Measurements from ENCODE around the gene DGKZ.

DGKZ gene

DNA sequence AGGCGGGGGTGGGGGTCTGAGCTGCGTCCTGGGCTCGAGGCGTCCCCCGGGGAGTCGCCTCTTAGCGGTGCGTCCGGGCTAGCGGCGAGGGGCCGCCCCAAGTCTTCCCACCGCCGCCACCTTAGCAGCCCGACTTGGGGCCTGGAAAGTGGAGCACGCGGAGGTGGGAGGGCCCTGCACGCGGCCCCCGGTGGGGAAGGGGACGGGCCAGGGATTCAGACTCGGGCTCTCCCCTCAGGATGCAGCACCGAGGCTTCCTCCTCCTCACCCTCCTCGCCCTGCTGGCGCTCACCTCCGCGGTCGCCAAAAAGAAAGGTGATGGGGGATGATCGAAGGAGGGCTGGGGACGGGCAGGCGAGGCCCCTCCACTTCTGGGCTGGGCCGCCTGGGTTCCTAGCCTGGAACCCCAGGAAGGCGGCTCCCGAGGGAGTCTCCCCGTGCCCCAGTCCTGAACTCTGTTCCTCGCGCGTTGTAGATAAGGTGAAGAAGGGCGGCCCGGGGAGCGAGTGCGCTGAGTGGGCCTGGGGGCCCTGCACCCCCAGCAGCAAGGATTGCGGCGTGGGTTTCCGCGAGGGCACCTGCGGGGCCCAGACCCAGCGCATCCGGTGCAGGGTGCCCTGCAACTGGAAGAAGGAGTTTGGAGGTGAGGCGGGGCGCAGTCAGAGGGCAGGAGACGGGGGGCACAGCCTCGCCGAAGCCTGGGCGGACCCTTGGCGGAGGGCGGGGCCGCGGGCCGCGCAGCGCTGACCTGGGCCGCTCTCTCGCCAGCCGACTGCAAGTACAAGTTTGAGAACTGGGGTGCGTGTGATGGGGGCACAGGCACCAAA lies 34.8 kb downstream of the DGKZ start:
- no peak for DNase-seq

DNA sequence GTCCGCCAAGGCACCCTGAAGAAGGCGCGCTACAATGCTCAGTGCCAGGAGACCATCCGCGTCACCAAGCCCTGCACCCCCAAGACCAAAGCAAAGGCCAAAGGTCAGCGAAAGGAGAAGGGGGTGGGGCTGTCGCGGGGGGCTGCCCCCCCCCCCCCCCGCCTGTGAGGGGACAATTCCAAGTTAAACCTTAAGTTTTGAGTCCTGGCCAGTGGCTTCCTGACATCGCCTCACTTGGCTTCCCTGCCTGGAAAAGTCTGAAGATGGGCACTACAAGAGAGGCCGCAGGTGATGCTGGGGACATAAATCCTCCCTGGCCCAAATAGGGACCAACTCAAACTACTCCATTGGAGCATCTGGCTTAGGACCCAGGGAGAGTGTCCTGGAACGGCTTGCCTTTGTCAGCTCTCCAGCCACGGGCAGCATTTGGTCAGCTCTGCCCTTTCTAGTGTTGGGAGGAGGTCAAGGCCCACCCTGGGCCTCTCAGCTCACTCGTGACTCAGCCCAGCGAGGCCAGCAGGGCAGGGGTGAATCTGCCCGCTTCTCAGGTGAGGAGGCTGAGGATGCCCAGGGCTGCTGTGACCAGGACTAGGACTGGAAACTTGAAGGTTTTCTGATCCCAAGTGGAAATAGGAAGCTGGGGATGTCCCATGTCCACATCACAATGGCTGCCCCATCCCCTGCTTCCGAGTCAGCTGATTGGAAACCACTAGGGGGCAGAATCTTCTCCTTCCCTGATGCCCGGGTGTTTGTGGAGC lies 35.6 kb downstream of the DGKZ start:
- no peak for DNase-seq

DNA sequence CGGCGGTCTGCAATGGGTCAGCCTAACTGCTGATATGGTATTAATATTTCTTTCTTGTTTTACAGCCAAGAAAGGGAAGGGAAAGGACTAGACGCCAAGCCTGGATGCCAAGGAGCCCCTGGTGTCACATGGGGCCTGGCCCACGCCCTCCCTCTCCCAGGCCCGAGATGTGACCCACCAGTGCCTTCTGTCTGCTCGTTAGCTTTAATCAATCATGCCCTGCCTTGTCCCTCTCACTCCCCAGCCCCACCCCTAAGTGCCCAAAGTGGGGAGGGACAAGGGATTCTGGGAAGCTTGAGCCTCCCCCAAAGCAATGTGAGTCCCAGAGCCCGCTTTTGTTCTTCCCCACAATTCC lies 36.1 kb downstream of the DGKZ start:
- DNase-seq, result no peak

- DNase-seq, result no peak
Observed at GRCh38 chr11:46383974-46384701, 36.9 kb downstream of the DGKZ start.

DNA sequence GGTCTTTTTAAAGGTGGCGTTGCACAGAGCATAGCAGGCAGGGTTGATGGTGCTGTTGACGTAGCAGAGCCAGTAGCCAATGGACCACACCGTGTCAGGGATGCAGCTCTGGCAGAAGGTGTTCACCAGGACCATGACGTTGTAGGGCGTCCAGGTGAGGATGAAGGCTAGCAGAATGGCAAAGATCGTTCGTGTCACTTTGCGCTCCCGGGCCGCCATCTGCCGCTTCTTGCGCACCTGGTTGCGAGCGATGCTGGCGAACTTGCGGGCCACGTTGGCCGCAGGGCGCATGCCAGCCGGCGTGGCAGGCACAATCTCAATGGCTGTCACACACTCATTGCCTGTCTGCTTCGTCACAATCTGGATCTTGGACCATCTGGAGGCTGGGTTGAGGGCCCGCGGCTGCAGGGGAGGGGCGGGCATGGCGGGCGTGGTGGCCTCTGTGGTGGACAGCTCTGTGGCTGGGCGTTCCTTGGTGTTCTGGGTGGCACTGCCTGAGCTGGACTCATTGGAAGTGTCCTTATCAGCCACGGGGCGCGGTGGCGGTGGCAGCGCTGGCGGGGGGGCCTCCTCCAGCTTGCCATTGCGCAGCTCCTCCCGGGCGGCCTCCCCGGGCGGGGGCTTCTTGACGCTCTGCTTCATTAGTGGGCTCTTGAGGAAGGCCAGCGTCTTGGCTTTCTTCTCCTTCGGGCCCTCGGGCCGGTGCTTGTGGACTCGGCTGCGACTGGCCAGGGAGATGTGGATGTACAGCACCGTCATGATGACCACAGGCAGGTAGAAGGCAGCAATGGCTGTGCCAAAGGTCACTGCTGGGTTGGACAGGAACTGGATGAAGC lies 38.1 kb downstream of the DGKZ start:
- DNase-seq, result no peak

- no peak for DNase-seq
Observed at GRCh38 chr11:46386005-46386578, 38.8 kb downstream of the DGKZ start.

- DNase-seq, result no peak
Observed at GRCh38 chr11:46386674-46387073, 39.4 kb downstream of the DGKZ start.

DNA sequence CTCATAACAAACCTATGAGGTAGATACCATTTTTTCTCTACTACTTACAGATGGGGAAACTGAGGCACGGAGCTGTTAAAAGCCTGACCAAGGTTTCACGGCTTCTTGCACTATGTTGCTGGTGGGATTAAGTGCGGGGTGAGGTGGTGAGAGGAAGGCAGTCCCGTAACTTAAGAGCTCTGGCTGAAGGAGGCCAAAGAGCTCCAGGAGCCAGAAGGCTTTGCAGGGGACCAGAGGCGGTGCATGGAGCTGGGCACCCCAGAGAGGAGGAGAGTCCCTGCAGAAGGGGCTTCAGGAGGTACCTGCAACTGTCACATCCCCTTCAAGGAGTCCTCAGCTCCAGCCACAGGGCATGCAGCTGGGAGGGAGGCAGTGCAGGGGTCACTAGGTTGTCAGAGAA lies 40.2 kb downstream of the DGKZ start:
- DNase-seq, result no peak

DNA sequence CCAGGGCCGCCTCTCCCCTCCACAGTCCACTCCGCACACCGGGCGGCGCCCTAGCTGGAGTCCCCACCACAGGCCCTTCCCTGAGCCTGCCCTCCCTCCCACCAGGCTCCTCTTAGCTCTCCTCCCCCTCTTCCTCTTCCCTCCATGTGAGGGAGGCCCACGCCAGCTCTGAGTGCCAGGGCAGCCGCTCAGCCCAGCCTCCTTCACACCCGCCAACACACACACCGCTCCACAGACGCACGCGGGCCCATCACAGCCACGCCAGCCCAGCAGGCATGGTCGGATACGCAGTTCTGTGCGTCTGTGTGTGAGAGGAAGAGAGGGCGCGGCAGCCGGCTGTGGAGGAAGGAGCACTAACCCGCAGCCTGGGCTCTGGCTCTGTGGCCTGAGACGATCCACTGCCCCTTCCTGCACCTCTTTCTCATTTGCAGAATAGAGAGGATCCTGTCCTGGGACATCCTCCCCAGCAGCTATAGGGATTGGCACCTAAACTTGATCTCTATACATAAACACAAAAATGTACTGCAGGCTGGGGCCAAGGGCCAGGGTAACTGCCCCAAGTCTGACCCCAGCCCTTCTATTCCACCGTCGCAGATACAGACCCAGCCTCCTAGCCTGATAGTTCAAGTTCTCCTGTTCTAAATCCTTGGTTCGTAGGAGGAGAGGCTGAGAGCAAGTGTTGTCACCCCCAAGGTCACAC lies 40.8 kb downstream of the DGKZ start:
- DNase-seq, result no peak

- no peak for DNase-seq
Observed at GRCh38 chr11:46388619-46389449, 41.6 kb downstream of the DGKZ start.

DNA sequence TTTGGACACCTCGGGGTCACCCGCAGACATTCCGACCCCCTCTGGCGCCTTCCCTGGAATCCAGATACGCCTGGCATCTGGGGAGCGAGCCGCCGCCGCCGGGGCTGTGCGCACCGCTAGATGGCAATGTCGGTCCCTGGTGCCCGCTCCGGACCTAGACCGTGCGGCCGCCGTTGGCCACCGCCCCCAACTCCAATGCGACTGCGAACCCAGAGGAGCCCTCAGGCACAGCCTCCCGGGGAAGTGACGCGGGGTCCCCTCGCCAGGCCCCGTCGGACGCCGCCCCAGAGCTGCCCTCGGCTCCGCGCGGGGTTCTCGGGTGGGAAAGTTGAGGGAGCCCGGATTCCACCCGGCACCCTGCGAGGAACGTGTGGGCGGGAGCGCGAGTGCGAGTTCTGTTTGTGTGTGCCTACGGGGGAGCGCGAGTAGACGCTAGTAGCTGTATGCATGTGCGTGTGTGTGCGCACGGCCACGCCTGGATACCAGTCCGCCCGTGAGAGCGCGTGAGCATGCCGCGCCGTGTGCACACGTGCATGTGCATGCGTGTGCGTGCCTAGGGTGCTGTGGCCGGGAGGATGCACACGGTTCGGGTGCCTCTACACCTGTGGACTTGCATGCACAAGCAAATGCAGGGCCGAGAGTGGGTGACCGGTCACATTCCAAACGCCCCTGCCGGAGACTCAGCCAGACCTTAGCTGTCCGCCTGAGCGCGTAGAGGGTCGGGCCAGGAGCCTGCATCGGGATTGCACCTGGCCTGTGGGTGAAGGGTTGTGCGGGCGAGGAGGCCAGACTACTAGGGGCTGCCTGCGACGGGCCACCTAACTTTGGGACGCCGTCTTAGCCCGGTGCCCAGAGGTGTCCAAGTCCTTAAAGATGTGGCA lies 42.4 kb downstream of the DGKZ start:
- no peak for DNase-seq

DNA sequence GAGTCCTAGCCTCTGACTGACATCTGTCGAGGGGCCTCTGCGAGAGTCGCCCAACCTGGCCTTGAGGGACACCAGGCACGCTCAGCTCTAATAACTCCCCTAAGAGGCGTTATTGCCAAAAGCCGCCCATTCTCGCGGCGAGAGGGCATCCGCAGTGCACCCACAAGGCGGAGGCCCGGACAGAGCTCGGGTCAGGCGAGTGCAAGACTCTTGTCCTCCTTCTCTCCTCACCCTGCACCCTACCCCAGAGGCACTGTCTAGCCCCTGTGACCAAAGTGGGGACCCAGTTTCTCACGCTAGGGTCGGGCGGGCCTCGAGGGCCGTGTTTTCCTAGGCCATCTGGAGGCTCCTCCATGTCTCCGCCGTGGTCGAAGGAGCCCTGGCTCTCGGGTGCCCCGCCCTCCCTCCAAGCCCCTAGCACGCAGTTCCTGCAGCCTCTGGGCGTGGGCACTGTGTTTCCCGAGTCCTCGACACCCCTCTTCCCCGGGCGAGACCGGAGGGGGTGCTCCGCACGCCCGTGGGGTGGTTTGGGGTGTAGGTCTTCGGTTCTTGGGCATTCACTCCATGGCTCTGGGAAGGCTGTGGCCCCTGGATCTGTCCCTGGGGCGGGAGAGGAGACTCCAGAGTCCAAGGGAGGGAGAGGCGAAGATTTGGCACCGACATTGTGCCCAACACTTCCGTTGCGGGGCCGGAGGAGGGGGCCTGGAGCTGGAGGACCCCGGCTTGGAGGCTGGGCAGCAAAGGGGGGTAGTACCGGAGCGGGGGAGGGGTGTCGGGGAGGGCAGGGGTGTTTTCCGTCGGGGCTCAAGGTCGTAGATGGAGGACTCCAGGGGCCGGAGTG lies 43.3 kb downstream of the DGKZ start:
- no peak for DNase-seq

- DNase-seq, result no peak
Observed at GRCh38 chr11:46391186-46391577, 43.9 kb downstream of the DGKZ start.

DNA sequence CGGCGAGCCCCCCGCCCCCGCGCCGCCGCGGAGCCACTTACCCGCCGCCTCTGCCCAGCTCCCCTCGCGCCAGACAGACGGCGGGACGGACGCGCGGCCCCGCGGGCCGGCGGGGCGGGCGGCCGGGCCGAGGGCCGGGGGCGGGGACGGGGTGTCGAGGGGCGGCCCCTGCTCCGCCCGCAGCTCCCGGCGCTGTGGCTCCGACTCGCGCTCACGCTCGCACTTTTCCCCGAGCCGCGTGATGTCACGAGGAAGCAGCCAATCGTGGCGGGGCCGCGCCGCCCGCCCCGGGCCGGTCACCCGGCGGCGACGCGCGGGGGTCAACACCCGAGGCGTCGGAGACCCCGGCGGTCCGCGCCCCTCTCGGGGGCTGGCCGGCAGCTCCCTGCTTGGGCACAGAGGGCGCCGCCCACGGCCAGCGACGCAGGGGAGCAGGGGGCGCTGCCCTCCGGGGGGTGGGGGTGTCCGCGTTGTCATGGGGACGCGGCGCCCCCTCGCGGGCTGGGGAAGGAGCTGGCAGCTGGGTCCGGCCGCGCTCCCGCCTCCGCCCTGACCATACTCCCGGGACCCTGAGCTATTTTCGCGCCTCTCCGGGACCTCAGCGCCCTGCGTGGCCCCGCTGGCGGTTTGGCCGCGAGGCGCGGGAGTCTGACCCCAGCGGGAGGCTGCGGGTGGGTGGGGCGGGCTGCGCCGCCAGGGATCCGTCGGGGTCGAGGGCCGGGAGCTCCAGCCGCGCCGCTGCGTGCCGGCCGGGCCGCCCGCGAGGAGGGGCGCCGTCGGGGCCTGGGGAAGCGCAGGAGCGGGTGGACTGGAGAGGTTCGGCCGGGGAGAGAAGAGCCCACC lies 44.5 kb downstream of the DGKZ start, which contains the start of gene CHRM4:
Gene CHRM4 (minus strand): TSS at position 199 of the 843 bp plus-strand sequence. CDS start 5,219 bp downstream, outside the sequence.
- DNase-seq, result no peak

DNA sequence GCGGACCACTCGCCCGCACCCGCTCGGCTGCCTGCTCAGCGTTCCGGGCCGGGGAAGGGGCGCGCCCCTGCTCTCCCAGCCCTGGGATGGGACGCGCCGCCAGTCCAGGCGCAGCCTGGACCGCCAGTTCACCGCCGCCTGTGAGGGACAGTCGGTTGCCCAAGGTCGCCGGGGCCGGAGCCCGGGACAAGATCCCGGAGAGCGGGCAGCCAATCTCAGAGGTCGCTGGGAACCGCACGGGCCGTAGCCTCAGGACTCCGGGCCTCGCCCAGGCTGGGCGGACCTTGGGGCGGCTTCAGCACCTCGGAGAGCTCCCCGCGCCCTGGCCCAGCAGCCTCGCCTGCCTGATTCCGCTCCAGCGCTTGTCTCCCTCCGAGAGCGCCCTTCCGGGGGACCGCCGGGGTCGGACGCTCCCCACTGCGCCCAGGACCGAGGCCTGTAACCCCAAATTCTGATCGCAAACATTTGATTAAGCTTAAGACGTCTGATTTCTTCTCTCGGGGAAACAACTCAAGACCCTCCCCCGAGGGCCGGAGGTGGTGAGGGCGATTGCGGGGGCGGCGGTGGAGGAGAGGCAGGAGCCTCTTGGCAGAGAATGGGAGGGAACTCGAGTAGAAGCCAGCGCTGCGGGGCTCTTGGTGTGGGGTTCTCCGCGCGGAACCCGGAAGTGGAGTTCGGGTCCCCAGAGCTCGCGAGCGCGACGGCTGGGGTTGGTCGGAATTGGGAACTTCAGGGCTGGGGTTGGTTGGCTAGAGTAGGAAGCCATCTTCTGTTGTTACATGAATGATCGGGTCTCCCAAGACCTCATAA lies 45.4 kb downstream of the DGKZ start:
- no peak for DNase-seq

- DNase-seq, result no peak
Observed at GRCh38 chr11:46393231-46393616, 46.0 kb downstream of the DGKZ start.

DNA sequence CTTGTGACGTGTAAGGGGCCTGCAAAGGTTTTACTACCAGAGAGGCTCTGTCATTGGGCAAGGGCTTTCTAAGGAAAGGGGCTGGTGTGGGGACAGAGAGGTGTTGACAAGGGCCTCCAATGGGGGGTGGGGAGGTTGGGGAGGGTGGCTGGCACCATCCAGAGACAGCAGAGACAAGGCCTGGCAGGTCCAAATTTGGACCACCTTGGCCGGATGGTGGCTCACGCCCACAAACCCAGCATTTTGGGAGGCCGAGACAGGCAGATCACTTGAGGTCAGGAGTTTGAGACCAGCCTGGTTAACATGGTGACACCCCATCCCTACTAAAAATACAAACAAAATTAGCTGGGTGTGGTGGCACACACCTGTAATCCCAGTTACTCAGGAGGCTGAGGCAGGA lies 46.5 kb downstream of the DGKZ start:
- no peak for DNase-seq

All from cerebellar nuclear complex (tissue), 1 donor.